Muscle layer of colon (tissue), 2 donors: ENCODE data around the gene BBX.
"Not testable (repeated sequence)": the region's sequence is repeated elsewhere in the genome, so short reads cannot be mapped to it uniquely, and the experiment has no call there.

Source experiments
- H3K27ac ChIP-seq: one replicate; pipeline ENCODE4 v1.7.0; 2013; ENCODE audit warnings: low read depth, mild to moderate bottlenecking, low read length, moderate library complexity
- H3K27me3 ChIP-seq, 2 donors: one replicate each; pipeline ENCODE4 v1.7.0; 2013; ENCODE audit warnings: low read length in 2 of 2, mild to moderate bottlenecking in 2 of 2; ENCODE audit not compliant: insufficient read depth in 2 of 2, control insufficient read depth in 1 of 2
- H3K36me3 ChIP-seq: one replicate; pipeline ENCODE4 v1.7.0; 2013; ENCODE audit warnings: mild to moderate bottlenecking, low read length; ENCODE audit not compliant: insufficient read depth
- H3K4me1 ChIP-seq: one replicate; pipeline ENCODE4 v1.7.0; 2013; ENCODE audit warnings: mild to moderate bottlenecking, low read length; ENCODE audit not compliant: insufficient read depth
- H3K4me3 ChIP-seq, 2 donors: one replicate each; pipeline ENCODE4 v1.7.0; 2013; ENCODE audit warnings: low read length in 2 of 2, low read depth in 1 of 2, mild to moderate bottlenecking in 1 of 2, moderate library complexity in 1 of 2
- H3K9ac ChIP-seq: one replicate; pipeline ENCODE4 v1.7.0; 2013; ENCODE audit warnings: low read length
- H3K9me3 ChIP-seq: one replicate; pipeline ENCODE4 v1.7.0; 2013; ENCODE audit warnings: mild to moderate bottlenecking, low read length
- donor health status: abdominal sarcoma.
- donor health status: Adenocarcinoma of cecum.

Gene BBX

GRCh38 chr3:107833722-107834416, 311.1 kb downstream of the BBX start:
- Histone ChIP-seq H3K9me3 (no peaks in the 10 kb centered on the region), H3K9ac (no peak overlapping the region), H3K27me3 (no peaks in the 10 kb centered on the region), H3K36me3 (no peaks in the 10 kb centered on the region), H3K4me3 (no peak overlapping the region), H3K27ac (no peak overlapping the region), H3K4me1 (no peaks in the 10 kb centered on the region)

GRCh38 chr3:107835001-107835400, 312.2 kb downstream of the BBX start:
- H3K36me3 ChIP-seq, H3K4me3 ChIP-seq, H3K9me3 ChIP-seq, H3K27ac ChIP-seq, H3K9ac ChIP-seq, H3K4me1 ChIP-seq, H3K27me3 ChIP-seq: not testable (repeated sequence)

DNA sequence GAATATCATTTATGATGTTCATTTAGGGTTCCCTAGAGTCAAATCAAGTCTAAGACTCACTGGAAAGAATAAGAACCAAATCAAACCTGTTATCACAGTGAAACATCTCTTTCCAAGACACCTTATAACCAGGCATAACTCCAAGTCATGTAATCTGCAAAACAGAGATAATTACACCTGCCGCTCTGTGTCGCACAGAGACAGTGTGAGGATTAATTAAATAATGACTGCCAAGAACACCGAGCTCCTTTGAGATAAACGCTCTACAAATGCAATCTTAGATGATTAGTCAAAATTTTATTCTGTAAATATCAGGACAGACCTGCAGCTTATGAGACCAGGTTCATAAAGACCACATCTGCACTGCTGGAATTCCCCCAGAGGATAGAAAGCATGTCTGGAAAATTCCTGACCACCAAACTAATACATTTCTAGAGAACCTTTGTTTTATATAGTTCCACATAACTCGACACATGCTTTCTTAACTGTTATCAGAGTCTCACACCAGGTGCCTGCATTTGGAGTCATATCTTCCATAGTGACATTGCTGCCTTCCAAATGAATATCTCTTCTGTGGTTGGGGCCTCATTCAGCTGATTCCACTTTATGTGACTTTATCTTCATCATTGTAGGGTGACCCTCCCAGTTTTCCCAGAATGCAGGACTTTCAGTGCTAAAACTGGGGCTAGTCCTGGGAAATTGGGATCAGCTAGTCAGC, 315.3 kb downstream of the BBX start:
- Histone ChIP-seq H3K4me3 (no peak overlapping the region), H3K27me3 (no peaks in the 10 kb centered on the region), H3K4me1 (no peaks in the 10 kb centered on the region), H3K36me3 (no peaks in the 10 kb centered on the region), H3K9ac (no peak overlapping the region), H3K9me3 (no peaks in the 10 kb centered on the region), H3K27ac (no peak overlapping the region)

DNA sequence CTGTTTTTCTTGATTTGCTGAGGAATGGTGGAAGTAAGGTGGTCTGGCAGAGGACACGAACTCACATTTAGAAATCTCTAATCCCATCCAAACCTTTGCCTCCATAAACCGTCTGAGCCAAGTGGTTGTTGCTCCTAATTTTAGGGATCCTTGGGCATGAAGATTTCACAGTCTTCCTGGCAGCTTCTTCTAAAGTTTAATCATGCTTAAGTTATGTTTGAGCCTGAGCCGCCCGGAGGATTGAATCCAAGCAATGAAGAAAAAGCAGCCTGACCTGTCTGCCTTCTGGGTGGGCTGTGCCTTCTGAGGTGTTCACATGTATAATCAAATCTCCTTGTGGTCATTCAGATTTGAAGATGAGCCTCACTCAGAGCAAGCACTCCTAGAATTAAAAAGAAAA, 319.1 kb downstream of the BBX start:
- Histone ChIP-seq H3K9ac (no peak overlapping the region), H3K27me3 (no peaks in the 10 kb centered on the region), H3K27ac (no peak overlapping the region), H3K4me1 (no peaks in the 10 kb centered on the region), H3K9me3 (no peaks in the 10 kb centered on the region), H3K36me3 (no peaks in the 10 kb centered on the region), H3K4me3 (no peak overlapping the region)

GRCh38 chr3:107842940-107843339, 320.2 kb downstream of the BBX start:
- H3K27ac ChIP-seq = no peak overlapping the region
- no peak overlapping the region for H3K4me3 ChIP-seq
- no peak overlapping the region for H3K9ac ChIP-seq
- no peaks in the 10 kb centered on the region for H3K9me3 ChIP-seq
- H3K27me3 ChIP-seq = no peaks in the 10 kb centered on the region
- H3K4me1 ChIP-seq = no peaks in the 10 kb centered on the region
- no peaks in the 10 kb centered on the region for H3K36me3 ChIP-seq

GRCh38 chr3:107845380-107846278, 322.9 kb downstream of the BBX start:
- Histone ChIP-seq H3K9ac (no peak overlapping the region), H3K36me3 (no peaks in the 10 kb centered on the region), H3K9me3 (no peaks in the 10 kb centered on the region)

GRCh38 chr3:107846279-107846852, 323.6 kb downstream of the BBX start:
- no peak overlapping the region for H3K27ac ChIP-seq
- no peaks in the 10 kb centered on the region for H3K27me3 ChIP-seq
- H3K4me3 ChIP-seq = no peak overlapping the region
- H3K9me3 ChIP-seq = no peaks in the 10 kb centered on the region
- H3K4me1 ChIP-seq = no peaks in the 10 kb centered on the region
- H3K36me3 ChIP-seq = no peaks in the 10 kb centered on the region
- H3K9ac ChIP-seq = no peak overlapping the region

More at GRCh38 chr3:107845380-107846278, 322.9 kb downstream of the BBX start:
- Histone ChIP-seq H3K27ac (no peak overlapping the region), H3K27me3 (no peaks in the 10 kb centered on the region), H3K4me1 (no peaks in the 10 kb centered on the region), H3K4me3 (no peak overlapping the region)

DNA sequence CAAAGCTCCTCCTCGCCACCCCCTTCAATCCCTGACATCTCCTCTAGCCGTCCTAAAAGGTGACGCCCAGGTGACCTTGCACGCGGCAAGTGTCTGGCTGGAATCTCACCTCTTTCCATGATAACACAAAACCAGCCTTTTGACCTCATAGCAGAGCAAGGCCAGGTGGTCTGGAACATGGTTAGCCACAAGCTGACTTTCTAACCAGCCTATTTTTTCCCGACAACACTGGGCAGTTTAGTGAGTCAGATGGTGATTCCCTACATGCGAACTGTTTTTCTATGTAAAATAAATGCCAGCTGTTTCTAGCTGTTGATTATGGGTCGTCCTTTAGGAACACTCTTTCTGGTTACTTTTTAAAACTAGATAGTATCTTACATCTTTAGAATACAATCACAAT, 325.0 kb downstream of the BBX start:
- Histone ChIP-seq H3K9ac (no peak overlapping the region), H3K4me1 (no peaks in the 10 kb centered on the region), H3K36me3 (no peaks in the 10 kb centered on the region), H3K9me3 (no peaks in the 10 kb centered on the region), H3K27ac (no peak overlapping the region), H3K4me3 (no peak overlapping the region), H3K27me3 (no peaks in the 10 kb centered on the region)

DNA sequence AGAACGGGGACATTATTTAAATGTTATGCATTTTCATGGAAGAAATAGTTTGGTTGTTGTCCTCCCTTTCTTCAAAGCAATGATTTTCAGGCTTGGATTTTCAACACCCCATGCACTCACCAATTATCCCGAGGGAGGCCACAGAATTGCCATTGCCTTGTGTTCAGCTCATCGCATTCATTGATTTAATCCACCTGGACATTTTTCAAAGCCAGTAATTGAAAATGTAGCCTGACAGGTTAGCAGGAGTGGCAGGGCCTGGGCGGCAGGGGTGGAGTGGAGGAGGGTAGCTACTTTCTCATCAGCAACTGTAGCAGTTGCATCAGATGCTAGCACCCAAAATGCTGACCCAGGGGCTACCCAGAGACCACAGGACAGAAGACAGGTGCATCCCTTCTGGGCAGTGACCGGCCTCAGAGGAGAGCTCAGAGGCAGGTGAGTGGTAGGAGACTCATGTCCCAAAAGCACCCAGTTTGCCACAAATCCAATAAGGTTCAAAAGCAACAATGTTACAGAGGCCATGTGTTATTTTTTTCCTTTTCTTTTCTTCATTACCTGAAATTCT, 325.7 kb downstream of the BBX start:
- no peak overlapping the region for H3K4me3 ChIP-seq
- no peaks in the 10 kb centered on the region for H3K9me3 ChIP-seq
- no peak overlapping the region for H3K9ac ChIP-seq
- H3K36me3 ChIP-seq = no peaks in the 10 kb centered on the region
- no peaks in the 10 kb centered on the region for H3K27me3 ChIP-seq
- no peaks in the 10 kb centered on the region for H3K4me1 ChIP-seq
- no peak overlapping the region for H3K27ac ChIP-seq

- Histone ChIP-seq H3K4me1 (no peaks in the 10 kb centered on the region), H3K36me3 (no peaks in the 10 kb centered on the region), H3K9me3 (no peaks in the 10 kb centered on the region), H3K4me3 (no peak overlapping the region), H3K9ac (no peak overlapping the region), H3K27ac (no peak overlapping the region), H3K27me3 (no peaks in the 10 kb centered on the region)
These were observed 327.9 kb downstream of the BBX start for GRCh38 chr3:107850681-107851080.

GRCh38 chr3:107853821-107854220, 331.1 kb downstream of the BBX start:
- Histone ChIP-seq H3K27ac (no peak overlapping the region), H3K27me3 (no peaks in the 10 kb centered on the region), H3K4me1 (no peaks in the 10 kb centered on the region), H3K9me3 (no peaks in the 10 kb centered on the region), H3K9ac (no peak overlapping the region), H3K36me3 (no peaks in the 10 kb centered on the region), H3K4me3 (no peak overlapping the region)
